ENCODE data around the gene UBE2K. TPM values are rescaled to one million over a fixed set of nuclear protein-coding genes. Genes with fewer than 3 reads are reported as not detected.

The UBE2K gene
- total RNA-seq, 2 experiments from 2014 or later, result 35.9 to 41.3 TPM

- Mint-ChIP-seq H3K4me1 (ENCODE audit: low read depth) (no peaks in the 10 kb centered on the region), H3K9me3 (no peaks in the 10 kb centered on the region), H3K27me3 (no peaks in the 10 kb centered on the region), H3K27ac (no peak overlapping the region), H3K36me3 (ENCODE audit: low read depth) (no peaks in the 10 kb centered on the region), H3K4me3 (no peak overlapping the region)
- H3K27ac ChIP-seq (ENCODE audit: low read depth in 1 of 2, low read length in 2 of 2), result no peak overlapping the region
- DNase-seq (peak in 2 of 14 experiments; percentile 34 to 57), ATAC-seq (ENCODE audit: poor library complexity) (no peak)
- intact Hi-C loops (cut with DNase I, micrococcal nuclease), result no loop called here
- peaks cover 0 to 18% of the 10 kb centered on the region in 2 experiments for H3K9me3 ChIP-seq (ENCODE audit: control insufficient read depth in 1 of 2, insufficient read depth in 1 of 2, low read length in 2 of 2)
- TF ChIP-seq CTCF (IDR thresholded peaks at IDR 0.05), result no peak
- ChIA-PET CTCF (no interaction called here), POLR2A (interaction anchor here (0.8 kb wide), 1 partner anchor 149 kb away, joined by 3 read pairs; no protein-coding TSS in a partner anchor)
- H3K4me3 ChIP-seq (ENCODE audit: low read length), result no peak overlapping the region
- no peaks in the 10 kb centered on the region for H3K4me1 ChIP-seq (ENCODE audit: insufficient read depth, low read length)
- no peaks in the 10 kb centered on the region for H3K27me3 ChIP-seq (ENCODE audit: control insufficient read depth in 1 of 2, insufficient read depth in 2 of 2, low read length in 2 of 2)
- H3K36me3 ChIP-seq (ENCODE audit: insufficient read depth, low read length), result no peaks in the 10 kb centered on the region
These were observed 116.7 kb downstream of the UBE2K start for GRCh38 chr4:39814403-39815185.

GRCh38 chr4:39818646-39819045 lies 120.7 kb downstream of the UBE2K start:
- Mint-ChIP-seq H3K27me3 (no peaks in the 10 kb centered on the region), H3K4me1 (ENCODE audit: low read depth) (no peaks in the 10 kb centered on the region), H3K9me3 (no peaks in the 10 kb centered on the region), H3K4me3 (no peak overlapping the region), H3K36me3 (ENCODE audit: low read depth) (peaks cover 17% of the 10 kb centered on the region), H3K27ac (no peak overlapping the region)
- intact Hi-C loops (cut with DNase I, micrococcal nuclease), result no loop called here
- no peaks in the 10 kb centered on the region for H3K36me3 ChIP-seq (ENCODE audit: insufficient read depth, low read length)
- DNase-seq, result no peak
- no peak for ATAC-seq (ENCODE audit: poor library complexity)
- POLR2A ChIA-PET, result no interaction called here
- CTCF ChIA-PET, result interaction anchor here (0.5 kb wide), 1 partner anchor 296 kb away, joined by 3 read pairs; no protein-coding TSS in a partner anchor
- no peak overlapping the region for H3K27ac ChIP-seq (ENCODE audit: low read depth in 1 of 2, low read length in 2 of 2)
- no peaks in the 10 kb centered on the region for H3K4me1 ChIP-seq (ENCODE audit: insufficient read depth, low read length)
- TF ChIP-seq CTCF (IDR thresholded peaks at IDR 0.05), result no peak
- peaks cover 0 to 18% of the 10 kb centered on the region in 2 experiments for H3K9me3 ChIP-seq (ENCODE audit: control insufficient read depth in 1 of 2, insufficient read depth in 1 of 2, low read length in 2 of 2)
- no peak overlapping the region for H3K4me3 ChIP-seq (ENCODE audit: low read length)
- no peaks in the 10 kb centered on the region for H3K27me3 ChIP-seq (ENCODE audit: control insufficient read depth in 1 of 2, insufficient read depth in 2 of 2, low read length in 2 of 2)

- DNase-seq, result no peak
- H3K27ac Mint-ChIP-seq, result no peak overlapping the region
- ATAC-seq (ENCODE audit: poor library complexity), result no peak
- no peak overlapping the region for H3K27ac ChIP-seq (ENCODE audit: low read depth in 1 of 2, low read length in 2 of 2)
- no peaks in the 10 kb centered on the region for H3K9me3 Mint-ChIP-seq
- H3K4me3 ChIP-seq (ENCODE audit: low read length), result no peak overlapping the region
- ChIA-PET POLR2A (no interaction called here), CTCF (no interaction called here)
- peaks cover 3% of the 10 kb centered on the region for H3K36me3 ChIP-seq (ENCODE audit: insufficient read depth, low read length)
- H3K27me3 Mint-ChIP-seq, result no peaks in the 10 kb centered on the region
- H3K9me3 ChIP-seq (ENCODE audit: control insufficient read depth in 1 of 2, insufficient read depth in 1 of 2, low read length in 2 of 2), result peaks cover 0 to 5% of the 10 kb centered on the region in 2 experiments
- peaks cover 28% of the 10 kb centered on the region for H3K36me3 Mint-ChIP-seq (ENCODE audit: low read depth)
- TF ChIP-seq CTCF (IDR thresholded peaks at IDR 0.05), result no peak
- no peaks in the 10 kb centered on the region for H3K27me3 ChIP-seq (ENCODE audit: control insufficient read depth in 1 of 2, insufficient read depth in 2 of 2, low read length in 2 of 2)
- no peaks in the 10 kb centered on the region for H3K4me1 Mint-ChIP-seq (ENCODE audit: low read depth)
- intact Hi-C loops (cut with DNase I, micrococcal nuclease), result no loop called here
- H3K4me3 Mint-ChIP-seq, result no peak overlapping the region
- no peaks in the 10 kb centered on the region for H3K4me1 ChIP-seq (ENCODE audit: insufficient read depth, low read length)
These were observed 122.2 kb downstream of the UBE2K start for GRCh38 chr4:39820186-39820585.

Data from CD4-positive, alpha-beta T cell (primary cell).